Mammary epithelial cell (primary cell): Measurements from ENCODE around the gene LYRM4.

Experiments used
- EZH2 ChIP-seq: IDR thresholded peaks from 2 replicates; pipeline ENCODE4 v1.6.1; 2012; ENCODE audit warnings: low read length, inconsistent platforms, borderline replicate concordance
- TF ChIP-seq, protein P1 (sequence below), 2 donors: IDR thresholded peaks in 1 of 2; conservative IDR thresholded peaks in 1 of 2; 2 replicates each; pipeline ENCODE4 v1.5.1; 2011 to 2012; ENCODE audit warnings: inconsistent platforms in 2 of 2, low read length in 2 of 2, mild to moderate bottlenecking in 2 of 2, control low read depth in 1 of 2, low read depth in 1 of 2; ENCODE audit not compliant: insufficient read depth in 1 of 2; ENCODE audit errors: extremely low read depth in 1 of 2

DNA sequence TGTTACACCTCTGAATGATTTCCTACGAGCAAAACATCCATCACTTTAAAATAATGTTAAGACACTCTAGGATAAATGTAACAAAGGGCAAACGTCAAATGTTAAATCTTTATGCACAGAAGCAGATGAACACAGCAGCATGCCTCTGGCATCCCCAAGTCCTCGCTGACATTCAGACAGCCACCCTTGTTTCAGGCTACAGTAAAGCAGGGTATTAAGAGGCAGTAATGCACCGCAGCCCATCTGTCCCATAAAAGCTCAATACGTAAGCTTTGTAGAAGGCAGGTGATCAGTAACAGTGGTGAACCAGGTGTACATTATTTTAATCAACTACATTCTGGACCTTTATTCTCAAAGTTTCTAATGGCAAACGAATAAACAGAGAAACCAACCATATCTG is 110.9 kb downstream of the LYRM4 start:
- TF ChIP-seq, protein P1, sequence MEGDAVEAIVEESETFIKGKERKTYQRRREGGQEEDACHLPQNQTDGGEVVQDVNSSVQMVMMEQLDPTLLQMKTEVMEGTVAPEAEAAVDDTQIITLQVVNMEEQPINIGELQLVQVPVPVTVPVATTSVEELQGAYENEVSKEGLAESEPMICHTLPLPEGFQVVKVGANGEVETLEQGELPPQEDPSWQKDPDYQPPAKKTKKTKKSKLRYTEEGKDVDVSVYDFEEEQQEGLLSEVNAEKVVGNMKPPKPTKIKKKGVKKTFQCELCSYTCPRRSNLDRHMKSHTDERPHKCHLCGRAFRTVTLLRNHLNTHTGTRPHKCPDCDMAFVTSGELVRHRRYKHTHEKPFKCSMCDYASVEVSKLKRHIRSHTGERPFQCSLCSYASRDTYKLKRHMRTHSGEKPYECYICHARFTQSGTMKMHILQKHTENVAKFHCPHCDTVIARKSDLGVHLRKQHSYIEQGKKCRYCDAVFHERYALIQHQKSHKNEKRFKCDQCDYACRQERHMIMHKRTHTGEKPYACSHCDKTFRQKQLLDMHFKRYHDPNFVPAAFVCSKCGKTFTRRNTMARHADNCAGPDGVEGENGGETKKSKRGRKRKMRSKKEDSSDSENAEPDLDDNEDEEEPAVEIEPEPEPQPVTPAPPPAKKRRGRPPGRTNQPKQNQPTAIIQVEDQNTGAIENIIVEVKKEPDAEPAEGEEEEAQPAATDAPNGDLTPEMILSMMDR (conservative IDR thresholded peaks at IDR 0.05 in 1 of 2, IDR thresholded peaks at IDR 0.05 in 1 of 2; ENCODE audit: extremely low read depth in 1 of 2, insufficient read depth in 1 of 2, low read depth in 1 of 2, low read length in 2 of 2) = no peak
- no peak for TF ChIP-seq EZH2
